ENCODE measurements around the gene PODN.

The PODN gene

DNA sequence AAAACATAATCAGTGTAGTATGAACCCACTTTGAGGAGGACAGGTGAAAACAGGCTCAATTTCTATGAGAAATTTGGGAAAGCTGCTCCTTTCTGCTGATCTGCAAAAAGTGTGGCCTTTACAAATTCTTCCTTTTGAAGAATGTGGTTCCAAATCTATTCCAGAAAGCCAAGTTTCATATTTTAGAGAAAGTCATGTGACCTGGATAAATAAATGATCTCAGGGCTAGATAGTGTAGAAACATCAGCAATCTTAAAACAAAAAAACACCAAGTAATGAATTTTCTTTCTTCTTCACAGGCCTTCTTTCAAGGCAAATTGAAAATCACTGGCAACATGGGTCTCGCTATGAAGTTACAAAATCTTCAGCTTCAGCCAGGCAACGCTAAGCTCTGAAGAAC lies 11.7 kb upstream of the PODN start:
- H3K36me3 ChIP-seq (replicated peaks; ENCODE audit: low read depth, low read length) = no peaks in the 10 kb centered on the region
- no peak overlapping the region for H3K27ac ChIP-seq (ENCODE audit: low read length)
- no peak overlapping the region for H3K4me2 ChIP-seq (ENCODE audit: low read length)
- H3K4me1 ChIP-seq (ENCODE audit: low read length) = no peaks in the 10 kb centered on the region
- no peaks in the 10 kb centered on the region for H3K9me3 ChIP-seq (ENCODE audit: insufficient read depth, low read length)
- H3K27me3 ChIP-seq (ENCODE audit: low read depth, low read length) = no peaks in the 10 kb centered on the region
- no peak for TF ChIP-seq EZH2phosphoT487 (IDR thresholded peaks at IDR 0.05; ENCODE audit: low read depth)
- TF ChIP-seq CTCF (IDR thresholded peaks at IDR 0.05; ENCODE audit: low read depth, low read length) = no peak
- no peaks in the 10 kb centered on the region for H4K20me1 ChIP-seq (ENCODE audit: insufficient read depth, low read length)
- H3K79me2 ChIP-seq (ENCODE audit: low read length) = no peaks in the 10 kb centered on the region
- no peak overlapping the region for H3K9ac ChIP-seq (ENCODE audit: low read length)
- no peak overlapping the region for H3K4me3 ChIP-seq (ENCODE audit: low read length)
- H2AFZ ChIP-seq (ENCODE audit: low read depth, low read length) = no peak overlapping the region

DNA sequence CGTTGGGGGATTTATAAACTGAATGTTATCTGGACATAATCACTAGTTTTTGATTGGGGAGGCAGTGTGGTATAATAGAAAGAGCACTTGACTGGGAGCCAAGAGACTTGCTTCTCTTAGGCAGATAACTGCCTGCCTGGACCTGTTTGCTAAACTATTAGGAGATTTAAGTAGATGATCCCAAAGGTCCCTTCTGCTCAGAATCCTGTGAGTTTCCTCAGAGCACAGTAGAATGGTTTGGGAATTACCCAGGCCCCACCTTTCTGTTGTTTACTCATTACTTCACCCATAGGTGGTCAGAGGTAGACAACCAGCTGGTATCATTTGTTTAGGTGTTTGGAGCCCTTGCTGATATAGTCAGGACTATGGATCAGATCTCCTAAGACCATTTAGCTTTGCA lies 10.3 kb upstream of the PODN start:
- no peaks in the 10 kb centered on the region for H3K9me3 ChIP-seq (ENCODE audit: insufficient read depth, low read length)
- H2AFZ ChIP-seq (ENCODE audit: low read depth, low read length) = no peak overlapping the region
- H3K27me3 ChIP-seq (ENCODE audit: low read depth, low read length) = no peaks in the 10 kb centered on the region
- no peak overlapping the region for H3K9ac ChIP-seq (ENCODE audit: low read length)
- no peaks in the 10 kb centered on the region for H3K4me1 ChIP-seq (ENCODE audit: low read length)
- no peak overlapping the region for H3K4me2 ChIP-seq (ENCODE audit: low read length)
- H3K79me2 ChIP-seq (ENCODE audit: low read length) = no peaks in the 10 kb centered on the region
- no peaks in the 10 kb centered on the region for H3K36me3 ChIP-seq (replicated peaks; ENCODE audit: low read depth, low read length)
- no peaks in the 10 kb centered on the region for H4K20me1 ChIP-seq (ENCODE audit: insufficient read depth, low read length)
- H3K27ac ChIP-seq (ENCODE audit: low read length) = no peak overlapping the region
- no peak overlapping the region for H3K4me3 ChIP-seq (ENCODE audit: low read length)
- TF ChIP-seq CTCF (IDR thresholded peaks at IDR 0.05; ENCODE audit: low read depth, low read length) (no peak), EZH2phosphoT487 (IDR thresholded peaks at IDR 0.05; ENCODE audit: low read depth) (no peak)

DNA sequence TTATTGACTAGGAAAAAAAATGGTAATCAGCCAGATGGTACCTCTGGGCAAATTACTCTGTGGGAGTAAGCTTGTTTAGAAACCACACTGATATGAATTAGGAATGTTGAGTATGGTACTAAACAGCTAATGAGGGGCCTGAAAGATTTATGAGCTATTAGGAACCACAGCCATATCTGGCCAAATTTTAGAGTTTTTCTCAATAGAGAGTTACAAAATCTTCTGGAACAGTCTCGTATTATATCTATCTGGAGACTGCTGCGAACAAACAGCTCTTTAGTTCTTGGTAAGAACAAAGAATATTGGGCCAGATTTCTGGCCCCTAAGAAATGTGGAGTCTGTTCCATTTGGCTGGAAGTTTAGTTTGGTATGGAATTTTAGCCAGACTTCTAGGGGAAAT lies 4.9 kb upstream of the PODN start:
- H2AFZ ChIP-seq (ENCODE audit: low read depth, low read length) = no peak overlapping the region
- TF ChIP-seq EZH2phosphoT487 (IDR thresholded peaks at IDR 0.05; ENCODE audit: low read depth) = no peak
- TF ChIP-seq CTCF (IDR thresholded peaks at IDR 0.05; ENCODE audit: low read depth, low read length) = no peak
- H3K4me2 ChIP-seq (ENCODE audit: low read length) = no peak overlapping the region
- H3K4me1 ChIP-seq (ENCODE audit: low read length) = no peaks in the 10 kb centered on the region
- no peak overlapping the region for H3K4me3 ChIP-seq (ENCODE audit: low read length)
- no peaks in the 10 kb centered on the region for H3K27me3 ChIP-seq (ENCODE audit: low read depth, low read length)
- no peaks in the 10 kb centered on the region for H3K36me3 ChIP-seq (replicated peaks; ENCODE audit: low read depth, low read length)
- no peak overlapping the region for H3K27ac ChIP-seq (ENCODE audit: low read length)
- H3K9me3 ChIP-seq (ENCODE audit: insufficient read depth, low read length) = no peaks in the 10 kb centered on the region
- no peaks in the 10 kb centered on the region for H4K20me1 ChIP-seq (ENCODE audit: insufficient read depth, low read length)
- H3K79me2 ChIP-seq (ENCODE audit: low read length) = no peaks in the 10 kb centered on the region
- H3K9ac ChIP-seq (ENCODE audit: low read length) = no peak overlapping the region

DNA sequence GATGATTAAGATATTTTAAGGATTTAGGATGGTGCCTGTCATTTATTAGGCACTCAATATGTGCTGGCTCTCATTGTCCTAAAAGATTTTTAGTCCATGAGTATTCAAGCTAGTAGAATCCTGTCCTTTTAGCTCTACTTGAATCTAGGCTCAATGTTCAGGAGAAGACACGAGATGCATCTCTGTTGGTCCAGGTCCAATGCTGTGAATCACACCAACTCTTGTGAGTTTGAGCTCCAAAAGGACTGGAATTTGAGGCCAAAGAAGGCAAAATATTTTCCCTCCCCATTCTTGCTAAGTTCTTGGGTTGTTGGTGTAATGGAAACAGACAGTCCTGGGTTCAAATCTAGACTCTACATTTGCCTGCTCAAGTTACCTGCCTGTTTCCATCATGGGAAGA lies 1.4 kb upstream of the PODN start:
- Histone ChIP-seq H3K9ac (ENCODE audit: low read length) (no peak overlapping the region), H3K4me2 (ENCODE audit: low read length) (no peak overlapping the region), H3K4me3 (ENCODE audit: low read length) (no peak overlapping the region), H3K27ac (ENCODE audit: low read length) (no peak overlapping the region), H4K20me1 (ENCODE audit: insufficient read depth, low read length) (no peaks in the 10 kb centered on the region), H3K36me3 (replicated peaks; ENCODE audit: low read depth, low read length) (no peaks in the 10 kb centered on the region), H3K27me3 (ENCODE audit: low read depth, low read length) (no peaks in the 10 kb centered on the region), H3K9me3 (ENCODE audit: insufficient read depth, low read length) (no peaks in the 10 kb centered on the region), H3K79me2 (ENCODE audit: low read length) (no peaks in the 10 kb centered on the region), H3K4me1 (ENCODE audit: low read length) (no peaks in the 10 kb centered on the region), H2AFZ (ENCODE audit: low read depth, low read length) (no peak overlapping the region)
- TF ChIP-seq CTCF (IDR thresholded peaks at IDR 0.05; ENCODE audit: low read depth, low read length) (no peak), EZH2phosphoT487 (IDR thresholded peaks at IDR 0.05; ENCODE audit: low read depth) (no peak)
